PC-3 (cell line): ENCODE measurements around the gene KCNJ15. TPM values are rescaled to one million over a fixed set of nuclear protein-coding genes. Genes with fewer than 3 reads are reported as not detected.

Experiments
- ATAC-seq: fragments of 200-7000 bp; cut with Tn5 transposase; 2 replicates; pipeline ENCODE4 v1.9.1; 2020; ENCODE audit warnings: mild to moderate bottlenecking, moderate library complexity
- BruUV-seq: library from RNA; stranded (reverse); fragments of 400-500 nt; replicated peaks from 2 replicates; lab custom pipeline; 2021; lab: Mats Ljungman, UMichigan
- CTCF ChIA-PET: fragments of 300-600 bp; sonication (Branson Sonifier 250); formaldehyde crosslinking; loops from one replicate; lab custom pipeline; 2022; ENCODE audit warnings: antibody characterized with exemption; lab: Charles Lee
- POLR2A ChIA-PET: fragments of 300-600 bp; sonication (Branson Sonifier 250); formaldehyde crosslinking; loops from one replicate; lab custom pipeline; 2022; ENCODE audit warnings: antibody characterized with exemption; ENCODE audit not compliant: unreplicated experiment; lab: Charles Lee
- DNase-seq: peaks from one replicate; pipeline ENCODE4 v3.0.0-alpha.2; 2015
- H2AFZ ChIP-seq: fragments of 300-600 bp; sonication (generic); 2 replicates; pipeline ENCODE4 v1.6.0; 2016; ENCODE audit warnings: antibody characterized with exemption, low read length
- H3F3A ChIP-seq: fragments of 300-600 bp; sonication (generic); one replicate; pipeline ENCODE4 v1.6.0; 2017; ENCODE audit warnings: antibody characterized with exemption, low read length, control low read depth, mild to moderate bottlenecking; ENCODE audit not compliant: unreplicated experiment
- H3K27ac ChIP-seq: fragments of 300-600 bp; sonication (generic); 2 replicates; pipeline ENCODE4 v1.5.1; 2016; ENCODE audit warnings: mild to moderate bottlenecking, low read length
- H3K27me3 ChIP-seq: fragments of 300-600 bp; sonication (generic); 2 replicates; pipeline ENCODE4 v1.6.1; 2016; ENCODE audit warnings: low read length, mixed read lengths
- H3K36me3 ChIP-seq: fragments of 300-600 bp; sonication (generic); 2 replicates; pipeline ENCODE4 v1.6.1; 2016; ENCODE audit warnings: low read depth, mixed run types, low read length, mixed read lengths
- H3K4me1 ChIP-seq: fragments of 300-600 bp; sonication (generic); 2 replicates; pipeline ENCODE4 v1.5.1; 2016; ENCODE audit warnings: low read length; ENCODE audit not compliant: insufficient read depth
- H3K4me2 ChIP-seq: fragments of 300-600 bp; sonication (generic); 2 replicates; pipeline ENCODE4 v1.6.0; 2016; ENCODE audit warnings: low read length
- H3K4me3 ChIP-seq: fragments of 300-600 bp; sonication (generic); 2 replicates; pipeline ENCODE4 v1.5.1; 2016; ENCODE audit warnings: mild to moderate bottlenecking, low read length, mixed read lengths
- H3K79me2 ChIP-seq: fragments of 300-600 bp; sonication (generic); 2 replicates; pipeline ENCODE4 v1.6.1; 2017; ENCODE audit warnings: low read length, mixed read lengths
- H3K9ac ChIP-seq: fragments of 300-600 bp; sonication (generic); 2 replicates; pipeline ENCODE4 v1.6.0; 2016; ENCODE audit warnings: mild to moderate bottlenecking, low read length
- H3K9me2 ChIP-seq: fragments of 300-600 bp; sonication (generic); replicated peaks from 2 replicates; pipeline ENCODE4 v1.6.1; 2016; ENCODE audit warnings: mixed run types, low read length, mixed read lengths
- H3K9me3 ChIP-seq: fragments of 300-600 bp; sonication (generic); 2 replicates; pipeline ENCODE4 v1.6.1; 2016; ENCODE audit warnings: low read length, mixed read lengths
- H4K20me1 ChIP-seq: fragments of 300-600 bp; sonication (generic); 2 replicates; pipeline ENCODE4 v1.6.1; 2016; ENCODE audit warnings: low read length, mixed read lengths
- EZH2 ChIP-seq: fragments of 300-600 bp; sonication (generic); IDR thresholded peaks from one replicate; pipeline ENCODE4 v1.6.1; 2017; ENCODE audit warnings: antibody characterized with exemption, mild to moderate bottlenecking, low read length; ENCODE audit not compliant: unreplicated experiment
- EZH2phosphoT487 ChIP-seq: fragments of 300-600 bp; sonication (generic); IDR thresholded peaks from 2 replicates; pipeline ENCODE4 v1.6.1; 2018; ENCODE audit warnings: mild to moderate bottlenecking, antibody characterized with exemption, low read length, borderline replicate concordance
- intact Hi-C: fragments of 100-400 bp; cut with micrococcal nuclease; formaldehyde crosslinking; loops from 2 replicates; pipeline ENCODE4 v1.9.0; 2023
- total RNA-seq: library from RNA; depleted of rRNA; stranded (reverse); fragments of >200 nt; gene quantifications from 2 replicates; pipeline ENCODE4 v1.2.3, GENCODE V29; 2014
- TF ChIP-seq, protein P1 (sequence below): fragments of 300-600 bp; sonication (generic); conservative IDR thresholded peaks from 2 replicates; pipeline ENCODE4 v1.5.1; 2017; ENCODE audit warnings: antibody characterized with exemption, low read depth, mild to moderate bottlenecking, low read length

The KCNJ15 gene
- total RNA-seq, 1 experiment from 2014 or later = 0.26 TPM

DNA sequence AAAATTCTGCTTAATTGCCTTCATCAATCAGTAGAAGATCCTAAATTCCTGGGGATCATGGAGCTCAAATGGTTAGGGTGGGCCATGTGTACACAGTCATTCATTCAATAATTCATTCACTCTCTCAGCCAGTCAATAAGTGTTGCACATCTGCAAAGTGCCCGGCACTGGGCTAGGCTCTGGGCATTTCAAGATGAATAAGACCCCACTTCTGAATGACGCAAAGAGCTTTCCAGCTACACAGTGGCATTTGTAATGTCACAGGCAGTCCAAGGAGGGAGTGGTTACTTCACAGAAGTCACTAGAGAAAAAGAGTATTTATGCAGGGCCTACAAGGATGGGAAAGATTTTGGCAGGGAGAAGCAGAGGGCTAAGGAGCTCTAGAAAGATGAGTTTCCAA lies 93.2 kb downstream of the KCNJ15 start:
- H3K27me3 ChIP-seq = no peaks in the 10 kb centered on the region
- H4K20me1 ChIP-seq = no peaks in the 10 kb centered on the region
- no TSS peak for BruUV-seq
- no peak overlapping the region for H3K27ac ChIP-seq
- no peaks in the 10 kb centered on the region for H3K9me3 ChIP-seq
- POLR2A ChIA-PET = no interaction called here
- H3K9me2 ChIP-seq = no peaks in the 10 kb centered on the region
- no peak overlapping the region for H3K4me2 ChIP-seq
- intact Hi-C loops = loop anchor here (5.0 kb wide), 1 partner anchor 178 kb away; no protein-coding TSS in a partner anchor
- H3K4me3 ChIP-seq = no peak overlapping the region
- H3K9ac ChIP-seq = no peak overlapping the region
- H2AFZ ChIP-seq = no peak overlapping the region
- H3K36me3 ChIP-seq = no peaks in the 10 kb centered on the region
- H3F3A ChIP-seq = no peaks in the 10 kb centered on the region
- peaks cover 15% of the 10 kb centered on the region for H3K4me1 ChIP-seq
- TF ChIP-seq, protein P1, sequence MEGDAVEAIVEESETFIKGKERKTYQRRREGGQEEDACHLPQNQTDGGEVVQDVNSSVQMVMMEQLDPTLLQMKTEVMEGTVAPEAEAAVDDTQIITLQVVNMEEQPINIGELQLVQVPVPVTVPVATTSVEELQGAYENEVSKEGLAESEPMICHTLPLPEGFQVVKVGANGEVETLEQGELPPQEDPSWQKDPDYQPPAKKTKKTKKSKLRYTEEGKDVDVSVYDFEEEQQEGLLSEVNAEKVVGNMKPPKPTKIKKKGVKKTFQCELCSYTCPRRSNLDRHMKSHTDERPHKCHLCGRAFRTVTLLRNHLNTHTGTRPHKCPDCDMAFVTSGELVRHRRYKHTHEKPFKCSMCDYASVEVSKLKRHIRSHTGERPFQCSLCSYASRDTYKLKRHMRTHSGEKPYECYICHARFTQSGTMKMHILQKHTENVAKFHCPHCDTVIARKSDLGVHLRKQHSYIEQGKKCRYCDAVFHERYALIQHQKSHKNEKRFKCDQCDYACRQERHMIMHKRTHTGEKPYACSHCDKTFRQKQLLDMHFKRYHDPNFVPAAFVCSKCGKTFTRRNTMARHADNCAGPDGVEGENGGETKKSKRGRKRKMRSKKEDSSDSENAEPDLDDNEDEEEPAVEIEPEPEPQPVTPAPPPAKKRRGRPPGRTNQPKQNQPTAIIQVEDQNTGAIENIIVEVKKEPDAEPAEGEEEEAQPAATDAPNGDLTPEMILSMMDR = no peak
- TF ChIP-seq EZH2phosphoT487 = no peak
- TF ChIP-seq EZH2 = no peak
- ATAC-seq (no peak), DNase-seq (no peak)
- CTCF ChIA-PET = no interaction called here
- H3K79me2 ChIP-seq = no peaks in the 10 kb centered on the region

DNA sequence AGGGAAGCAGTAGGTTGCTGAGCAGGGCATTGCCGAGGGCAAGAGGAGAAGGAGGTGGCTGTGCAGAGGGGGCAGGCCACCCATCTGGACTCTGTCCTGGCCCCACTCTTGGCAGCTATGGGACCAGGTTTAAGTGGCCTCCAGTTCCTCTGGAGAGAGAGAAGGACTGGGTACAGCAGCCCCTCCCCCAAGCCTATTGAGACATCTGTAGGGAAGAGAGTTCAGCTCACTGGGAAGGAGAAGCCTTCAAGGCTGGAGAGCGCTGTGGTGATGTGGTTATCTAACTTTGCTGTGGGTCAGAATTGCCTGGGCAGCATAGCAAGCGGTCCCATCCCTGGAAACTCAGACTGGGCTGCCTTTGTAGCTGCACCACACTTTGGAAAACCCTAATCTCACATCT lies 93.9 kb downstream of the KCNJ15 start:
- Histone ChIP-seq H3K4me1 (peaks cover 15% of the 10 kb centered on the region), H3K4me3 (no peak overlapping the region), H2AFZ (no peak overlapping the region), H3K9me2 (no peaks in the 10 kb centered on the region), H3K36me3 (no peaks in the 10 kb centered on the region), H3K27me3 (no peaks in the 10 kb centered on the region), H3K9me3 (no peaks in the 10 kb centered on the region), H3K9ac (no peak overlapping the region), H3F3A (no peaks in the 10 kb centered on the region), H4K20me1 (no peaks in the 10 kb centered on the region), H3K79me2 (no peaks in the 10 kb centered on the region), H3K4me2 (no peak overlapping the region), H3K27ac (no peak overlapping the region)
- no peak for TF ChIP-seq EZH2
- TF ChIP-seq, protein P1 = no peak
- ATAC-seq = no peak
- DNase-seq = no peak
- POLR2A ChIA-PET = no interaction called here
- BruUV-seq = no TSS peak
- CTCF ChIA-PET = no interaction called here
- intact Hi-C loops = loop anchor here (5.0 kb wide), 1 partner anchor 178 kb away; no protein-coding TSS in a partner anchor

DNA sequence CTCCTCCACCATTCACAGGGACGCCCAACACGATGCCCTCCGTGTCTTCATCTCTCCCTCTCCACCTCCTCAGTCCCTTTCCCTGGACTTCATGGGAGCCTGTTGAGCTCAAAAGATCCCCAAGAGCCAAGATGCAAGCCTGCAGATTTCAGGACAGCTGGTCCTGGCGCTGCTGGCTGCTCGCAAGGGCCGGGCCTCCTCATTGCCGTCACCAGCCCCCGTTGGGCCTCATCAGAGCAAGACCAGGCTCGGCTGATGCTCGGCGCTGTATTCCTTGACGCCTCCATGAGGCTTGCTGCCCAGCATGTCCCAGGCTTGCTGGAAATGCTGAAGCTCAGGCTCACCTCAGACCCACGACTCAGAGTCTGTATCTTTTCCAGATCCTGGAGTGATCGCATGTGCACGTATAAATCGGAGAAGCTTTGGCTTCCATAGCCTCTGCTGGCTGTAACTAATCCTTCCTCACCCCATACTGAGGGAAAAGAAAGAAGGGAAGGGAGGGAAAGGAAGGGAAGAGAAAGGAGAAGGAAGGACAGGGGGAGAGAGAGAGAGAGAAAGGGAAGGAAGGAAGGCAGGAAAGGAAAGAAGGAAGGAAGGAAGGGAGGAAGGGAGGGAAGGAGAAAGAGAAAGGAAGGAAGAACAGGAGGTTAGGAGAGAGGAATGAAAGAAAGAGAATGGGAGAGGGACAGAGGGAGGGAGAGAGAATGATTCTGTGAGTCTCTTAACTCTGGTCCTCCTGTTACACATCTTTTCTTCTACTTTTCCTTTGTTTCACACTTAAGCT lies 94.6 kb downstream of the KCNJ15 start:
- H3K27ac ChIP-seq = peak overlapping the region; percentile 51
- ChIA-PET CTCF (interaction anchor here (0.9 to 1.5 kb wide), 2 partner anchors 27 to 133 kb away, joined by 3 to 12 read pairs; no protein-coding TSS in a partner anchor), POLR2A (no interaction called here)
- H3K4me3 ChIP-seq = no peak overlapping the region
- no peak for TF ChIP-seq EZH2phosphoT487
- TF ChIP-seq, protein P1 = no peak
- TF ChIP-seq EZH2 = no peak
- ATAC-seq = no peak
- H3K79me2 ChIP-seq = no peaks in the 10 kb centered on the region
- H3K9me2 ChIP-seq = no peaks in the 10 kb centered on the region
- no peaks in the 10 kb centered on the region for H4K20me1 ChIP-seq
- H3K4me1 ChIP-seq = peaks cover 15% of the 10 kb centered on the region
- H2AFZ ChIP-seq = no peak overlapping the region
- H3K36me3 ChIP-seq = no peaks in the 10 kb centered on the region
- H3K27me3 ChIP-seq = no peaks in the 10 kb centered on the region
- H3K4me2 ChIP-seq = peak overlapping the region; percentile 41; the same call in 1 of the 2 replicates
- no peaks in the 10 kb centered on the region for H3K9me3 ChIP-seq
- DNase-seq = no peak
- H3F3A ChIP-seq = no peaks in the 10 kb centered on the region
- intact Hi-C loops = loop anchor here (5.0 kb wide), 1 partner anchor 179 kb away; no protein-coding TSS in a partner anchor
- no TSS peak for BruUV-seq
- H3K9ac ChIP-seq = peak overlapping the region; percentile 36; the same call in 1 of the 2 replicates
